ENCODE results near the gene CDH24.

The CDH24 gene

GRCh38 chr14:23056956-23057756, at the start of gene CDH24:
TSS of gene CDH24 (minus strand) at chr14:23057520. CDS start at chr14:23055733, 1,787 bp downstream.
- DNase-seq (ENCODE audit: low read depth in 2 of 2), result peak; percentile 32 to 35

GRCh38 chr14:23106747-23107045, 49.4 kb upstream of the CDH24 start:
- DNase-seq (ENCODE audit: low read depth in 2 of 2), result no peak

GRCh38 chr14:23105348-23105824, 48.1 kb upstream of the CDH24 start:
- DNase-seq (ENCODE audit: low read depth in 2 of 2), result no peak

- DNase-seq (ENCODE audit: low read depth in 2 of 2), result no peak
These were observed 47.4 kb upstream of the CDH24 start, which contains the start of gene CIROP for GRCh38 chr14:23104591-23105347. TSS of gene CIROP (minus strand) at chr14:23104989. CDS start at chr14:23104920, 69 bp downstream.

- DNase-seq (ENCODE audit: low read depth in 2 of 2), result no peak
These were observed 46.8 kb upstream of the CDH24 start for GRCh38 chr14:23104070-23104590.

GRCh38 chr14:23103581-23103980, 46.3 kb upstream of the CDH24 start:
- no peak for DNase-seq (ENCODE audit: low read depth in 2 of 2)

- no peak for DNase-seq (ENCODE audit: low read depth in 2 of 2)
These were observed 45.5 kb upstream of the CDH24 start for GRCh38 chr14:23102801-23103200.

- no peak for DNase-seq (ENCODE audit: low read depth in 2 of 2)
These were observed 44.8 kb upstream of the CDH24 start for GRCh38 chr14:23101986-23102625.

- DNase-seq (ENCODE audit: low read depth in 2 of 2), result no peak
These were observed 44.1 kb upstream of the CDH24 start for GRCh38 chr14:23101213-23101970.

- DNase-seq (ENCODE audit: low read depth in 2 of 2), result no peak
These were observed 42.0 kb upstream of the CDH24 start for GRCh38 chr14:23099212-23099861.

- DNase-seq (ENCODE audit: low read depth in 2 of 2), result no peak
These were observed 40.5 kb upstream of the CDH24 start for GRCh38 chr14:23097786-23098185.

GRCh38 chr14:23095196-23096108, 38.1 kb upstream of the CDH24 start, which contains the start of gene C14orf119:
TSS of gene C14orf119 (plus strand) at chr14:23095505. CDS start at chr14:23097659, 2,154 bp downstream.
- peak; percentile 99 to 100 for DNase-seq (ENCODE audit: low read depth in 2 of 2)

- DNase-seq (ENCODE audit: low read depth in 2 of 2), result peak; percentile 77 to 79
These were observed 37.4 kb upstream of the CDH24 start, which contains the start of gene ACIN1 for GRCh38 chr14:23094666-23095195. TSS of gene ACIN1 (minus strand) at chr14:23095136. CDS start at chr14:23095112, 24 bp downstream.

- no peak for DNase-seq (ENCODE audit: low read depth in 2 of 2)
These were observed 36.8 kb upstream of the CDH24 start for GRCh38 chr14:23093991-23094665.

- DNase-seq (ENCODE audit: low read depth in 2 of 2), result no peak
These were observed 36.2 kb upstream of the CDH24 start for GRCh38 chr14:23093526-23093925.

- no peak for DNase-seq (ENCODE audit: low read depth in 2 of 2)
These were observed 35.8 kb upstream of the CDH24 start for GRCh38 chr14:23093104-23093503.

- DNase-seq (ENCODE audit: low read depth in 2 of 2), result no peak
These were observed 34.2 kb upstream of the CDH24 start for GRCh38 chr14:23091294-23092225.

- DNase-seq (ENCODE audit: low read depth in 2 of 2), result no peak
These were observed 32.9 kb upstream of the CDH24 start for GRCh38 chr14:23090254-23090636.

Measured in fibroblast of skin of left quadriceps (primary cell).